WTC11 (cell line): ENCODE data around the gene DOCK1. TPM values are rescaled to one million over a fixed set of nuclear protein-coding genes. Genes with fewer than 3 reads are reported as not detected.
A peak's percentile ranks its signal among the peaks of the same experiment; 100 is the strongest.

Experiments used
- ATAC-seq: fragments of 200-7000 bp; cut with Tn5 transposase; 2 replicates; pipeline ENCODE4 v1.10.0; 2021; ENCODE audit warnings: mild to moderate bottlenecking, moderate library complexity
- CTCF ChIA-PET: fragments of 300-600 bp; sonication (Branson Sonifier 250); formaldehyde crosslinking; loops from one replicate; lab custom pipeline; 2021; ENCODE audit warnings: antibody characterized with exemption; lab: Charles Lee
- POLR2A ChIA-PET: fragments of 350-600 bp; sonication (Branson Sonifier 250); formaldehyde crosslinking; loops from one replicate; lab custom pipeline; 2021; ENCODE audit warnings: antibody characterized with exemption; lab: Charles Lee
- DNase-seq: peaks from one replicate; pipeline ENCODE4 v3.0.0; 2021; ENCODE audit warnings: low spot score
- H3K27ac Mint-ChIP-seq: 2 replicates; pipeline ENCODE4 v1.8.0; 2021; ENCODE audit warnings: mixed read lengths
- H3K27me3 Mint-ChIP-seq: 2 replicates; pipeline ENCODE4 v1.8.0; 2021; ENCODE audit warnings: low read depth, mild to moderate bottlenecking, moderate library complexity, mixed read lengths
- H3K36me3 Mint-ChIP-seq: 2 replicates; pipeline ENCODE4 v1.8.0; 2021; ENCODE audit warnings: mixed read lengths
- H3K4me1 Mint-ChIP-seq: 2 replicates; pipeline ENCODE4 v1.8.0; 2022; ENCODE audit warnings: mixed read lengths
- H3K4me3 Mint-ChIP-seq: 2 replicates; pipeline ENCODE4 v1.8.0; 2021; ENCODE audit warnings: mild to moderate bottlenecking, moderate library complexity, mixed read lengths
- H3K9me3 Mint-ChIP-seq: 2 replicates; pipeline ENCODE4 v1.8.0; 2021; ENCODE audit warnings: mixed read lengths
- ARID4B ChIP-seq: sonication (generic); formaldehyde crosslinking; IDR thresholded peaks from 2 replicates; pipeline ENCODE4 v1.8.0; 2023; ENCODE audit warnings: missing genetic modification reagents, mild to moderate bottlenecking, borderline replicate concordance
- ATF6 ChIP-seq: sonication (generic); formaldehyde crosslinking; IDR thresholded peaks from 2 replicates; pipeline ENCODE4 v1.8.1; 2023; ENCODE audit warnings: mild to moderate bottlenecking, missing genetic modification reagents
- CTCF ChIP-seq: fragments of 200-600 bp; IDR thresholded peaks from 2 replicates; pipeline ENCODE4 v1.8.0; 2022; ENCODE audit warnings: antibody characterized with exemption
- ERG ChIP-seq: fragments of 250-450 bp; sonication (Bioruptor Pico); IDR thresholded peaks from 2 replicates; pipeline ENCODE4 v1.8.0; 2021; ENCODE audit warnings: mild to moderate bottlenecking
- GTF2I ChIP-seq: fragments of 250-450 bp; sonication (Bioruptor Pico); conservative IDR thresholded peaks from 2 replicates; pipeline ENCODE4 v1.4.0; 2021; ENCODE audit warnings: mild to moderate bottlenecking
- MAX ChIP-seq: sonication (generic); formaldehyde crosslinking; IDR thresholded peaks from 2 replicates; pipeline ENCODE4 v1.8.0; 2022; ENCODE audit warnings: mild to moderate bottlenecking, missing genetic modification reagents
- MXD4 ChIP-seq: fragments of 250-450 bp; sonication (Bioruptor Pico); IDR thresholded peaks from 2 replicates; pipeline ENCODE4 v1.8.0; 2021; ENCODE audit warnings: mild to moderate bottlenecking, moderate library complexity, borderline replicate concordance
- PRDM15 ChIP-seq: sonication (generic); formaldehyde crosslinking; IDR thresholded peaks from 2 replicates; pipeline ENCODE4 v1.8.0; 2022; ENCODE audit warnings: missing genetic modification reagents
- TP53 ChIP-seq: sonication (generic); formaldehyde crosslinking; IDR thresholded peaks from 2 replicates; pipeline ENCODE4 v1.8.1; 2023; ENCODE audit warnings: mild to moderate bottlenecking, missing genetic modification reagents
- ZMAT4 ChIP-seq: fragments of 250-450 bp; sonication (Bioruptor Pico); IDR thresholded peaks from 2 replicates; pipeline ENCODE4 v1.9.0; 2021; ENCODE audit warnings: mild to moderate bottlenecking
- ZNF219 ChIP-seq: sonication (generic); formaldehyde crosslinking; IDR thresholded peaks from 2 replicates; pipeline ENCODE4 v1.8.0; 2023; ENCODE audit warnings: missing genetic modification reagents, mild to moderate bottlenecking, borderline replicate concordance
- ZNF425 ChIP-seq: fragments of 250-450 bp; sonication (Bioruptor Pico); conservative IDR thresholded peaks from 2 replicates; pipeline ENCODE4 v1.9.0; 2021; ENCODE audit warnings: mild to moderate bottlenecking
- ZNF512 ChIP-seq: sonication (generic); formaldehyde crosslinking; IDR thresholded peaks from 2 replicates; pipeline ENCODE4 v1.8.1; 2022; ENCODE audit warnings: missing genetic modification reagents, borderline replicate concordance
- ZSCAN18 ChIP-seq: fragments of 250-450 bp; sonication (Bioruptor Pico); IDR thresholded peaks from 2 replicates; pipeline ENCODE4 v2.1.2; 2022; ENCODE audit warnings: mild to moderate bottlenecking, moderate library complexity
- total RNA-seq: library from RNA; stranded (reverse); gene quantifications from 3 replicates; pipeline ENCODE4 v1.2.3, GENCODE V29; 2021

Gene DOCK1
- total RNA-seq, 1 experiment from 2014 or later = 52.1 TPM

GRCh38 chr10:127337801-127338200 is 432.6 kb downstream of the DOCK1 start (continued):
- TF ChIP-seq ARID4B (CRISPR knock-in tag) (no peak), MAX (no peak), TP53 (CRISPR knock-in tag) (no peak), ERG (CRISPR knock-in tag) (no peak), ZNF219 (CRISPR knock-in tag) (no peak)

- no peaks in the 10 kb centered on the region for H3K36me3 Mint-ChIP-seq
- H3K27me3 Mint-ChIP-seq = no peaks in the 10 kb centered on the region
- peaks cover 3% of the 10 kb centered on the region; the same call in 1 of the 2 replicates for H3K9me3 Mint-ChIP-seq
- DNase-seq (no peak), ATAC-seq (no peak)
- H3K27ac Mint-ChIP-seq = peak overlapping the region; percentile 18; the same call in 1 of the 2 replicates
- ChIA-PET CTCF (interaction anchor here (1.0 to 1.6 kb wide), 2 partner anchors 95 to 154 kb away, joined by 3 to 6 read pairs; no protein-coding TSS in a partner anchor), POLR2A (no interaction called here)
- no peak overlapping the region for H3K4me3 Mint-ChIP-seq
- peaks cover 41% of the 10 kb centered on the region for H3K4me1 Mint-ChIP-seq
- no peak for TF ChIP-seq ZSCAN18 (CRISPR knock-in tag)
- no peak for TF ChIP-seq ZNF512 (CRISPR knock-in tag)
- no peak for TF ChIP-seq PRDM15 (CRISPR knock-in tag)
- no peak for TF ChIP-seq ZMAT4 (CRISPR knock-in tag)
- no peak for TF ChIP-seq ATF6 (CRISPR knock-in tag)
- no peak for TF ChIP-seq GTF2I (CRISPR knock-in tag)
- no peak for TF ChIP-seq CTCF
- no peak for TF ChIP-seq MXD4 (CRISPR knock-in tag)
- TF ChIP-seq ZNF425 (CRISPR knock-in tag) = no peak
Measured at GRCh38 chr10:127338399-127339110, 433.3 kb downstream of the DOCK1 start.
